Measurements from ENCODE around the gene FARS2.

GRCh38 chr6:5524110-5524509 is 262.8 kb downstream of the FARS2 start:
- TF ChIP-seq CTCF (IDR thresholded peaks at IDR 0.05 in 2 of 3, conservative IDR thresholded peaks at IDR 0.05 in 1 of 3; ENCODE audit: insufficient read depth in 2 of 3, low read depth in 1 of 3, low read length in 3 of 3) (no peak), SRSF1 (IDR thresholded peaks at IDR 0.05; ENCODE audit: low read depth, low read length) (no peak)
